Measurements from ENCODE around the gene POMP.

DNA sequence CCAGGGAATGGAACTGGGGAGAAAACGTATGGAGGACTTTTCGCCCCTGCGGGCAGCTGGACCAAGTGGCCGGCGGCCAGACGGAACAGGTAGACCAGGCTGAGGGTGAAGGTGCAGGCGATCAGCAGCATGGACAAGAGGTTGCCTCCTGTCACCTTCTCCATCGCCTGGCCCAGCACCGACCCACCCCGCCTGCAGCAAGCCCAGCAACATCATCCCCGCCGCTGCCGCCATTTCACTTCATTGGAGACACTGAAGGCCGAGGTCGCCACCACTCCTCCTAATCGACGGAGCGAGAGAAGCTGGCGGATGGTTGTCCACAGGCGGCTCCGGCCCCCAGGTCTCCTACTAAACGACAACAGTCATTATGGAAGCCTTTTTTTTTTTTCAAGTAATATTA is 64.9 kb downstream of the POMP start:
- TF ChIP-seq POLR2A (IDR thresholded peaks at IDR 0.05) (no peak), EP300 (IDR thresholded peaks at IDR 0.05) (no peak)
- TF ChIP-seq, protein P1, sequence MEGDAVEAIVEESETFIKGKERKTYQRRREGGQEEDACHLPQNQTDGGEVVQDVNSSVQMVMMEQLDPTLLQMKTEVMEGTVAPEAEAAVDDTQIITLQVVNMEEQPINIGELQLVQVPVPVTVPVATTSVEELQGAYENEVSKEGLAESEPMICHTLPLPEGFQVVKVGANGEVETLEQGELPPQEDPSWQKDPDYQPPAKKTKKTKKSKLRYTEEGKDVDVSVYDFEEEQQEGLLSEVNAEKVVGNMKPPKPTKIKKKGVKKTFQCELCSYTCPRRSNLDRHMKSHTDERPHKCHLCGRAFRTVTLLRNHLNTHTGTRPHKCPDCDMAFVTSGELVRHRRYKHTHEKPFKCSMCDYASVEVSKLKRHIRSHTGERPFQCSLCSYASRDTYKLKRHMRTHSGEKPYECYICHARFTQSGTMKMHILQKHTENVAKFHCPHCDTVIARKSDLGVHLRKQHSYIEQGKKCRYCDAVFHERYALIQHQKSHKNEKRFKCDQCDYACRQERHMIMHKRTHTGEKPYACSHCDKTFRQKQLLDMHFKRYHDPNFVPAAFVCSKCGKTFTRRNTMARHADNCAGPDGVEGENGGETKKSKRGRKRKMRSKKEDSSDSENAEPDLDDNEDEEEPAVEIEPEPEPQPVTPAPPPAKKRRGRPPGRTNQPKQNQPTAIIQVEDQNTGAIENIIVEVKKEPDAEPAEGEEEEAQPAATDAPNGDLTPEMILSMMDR (IDR thresholded peaks at IDR 0.05), result no peak

All from suprapubic skin (tissue), 3 donors.